ENCODE results near the gene LRRC4B. TPM values are rescaled to one million over a fixed set of nuclear protein-coding genes. Genes with fewer than 3 reads are reported as not detected.
A peak's percentile ranks its signal among the peaks of the same experiment; 100 is the strongest.

LRRC4B gene
- total RNA-seq, 1 donor from 2014 or later = not detected

DNA sequence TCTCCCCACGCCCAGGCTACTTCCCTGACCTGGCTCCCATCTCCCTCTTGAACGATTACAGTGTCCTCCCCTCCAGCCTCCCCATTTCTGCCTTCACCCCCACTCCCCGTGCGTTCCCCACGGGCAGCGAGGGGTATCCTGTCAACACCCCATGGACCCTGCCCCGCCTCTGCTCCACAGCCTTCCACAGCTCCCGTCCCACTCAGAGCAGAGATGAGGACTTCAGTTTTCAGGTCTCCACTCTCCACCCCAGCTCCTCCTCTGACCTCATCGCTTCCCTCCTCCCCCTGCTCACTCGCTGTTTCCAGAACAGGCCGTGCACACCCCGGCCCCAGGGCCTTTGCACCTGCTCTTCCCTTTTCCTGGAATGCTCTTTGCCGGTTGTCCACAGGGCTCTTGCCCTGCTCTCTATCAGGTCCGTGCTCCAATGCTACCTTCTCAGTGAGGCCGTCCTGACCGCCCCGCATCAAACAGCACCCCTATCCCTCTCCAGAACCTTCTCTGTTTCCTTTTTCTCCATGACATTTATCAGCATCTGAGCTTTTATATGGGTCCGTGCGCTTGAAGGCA, 15.0 kb downstream of the LRRC4B start:
- TF ChIP-seq EZH2 (IDR thresholded peaks at IDR 0.05; ENCODE audit: insufficient read depth, low read length) = no peak
- no peak for TF ChIP-seq CTCF (IDR thresholded peaks at IDR 0.05; ENCODE audit: insufficient read depth, low read depth, low read length)
- Mint-ChIP-seq H3K27ac (ENCODE audit: unreplicated experiment) (no peak overlapping the region), H3K4me1 (ENCODE audit: low read depth, unreplicated experiment) (no peaks in the 10 kb centered on the region), H3K9me3 (ENCODE audit: unreplicated experiment) (peaks cover 22% of the 10 kb centered on the region), H3K36me3 (ENCODE audit: low read depth, unreplicated experiment) (no peaks in the 10 kb centered on the region), H3K27me3 (ENCODE audit: low read depth, unreplicated experiment) (no peaks in the 10 kb centered on the region), H3K4me3 (ENCODE audit: unreplicated experiment) (no peak overlapping the region)
- no peaks in the 10 kb centered on the region for H3K36me3 ChIP-seq (ENCODE audit: insufficient read depth, low read length)
- no peaks in the 10 kb centered on the region for H3K9me3 ChIP-seq (ENCODE audit: insufficient read depth, low read depth, low read length)
- H3K4me1 ChIP-seq (ENCODE audit: insufficient read depth, low read length) = peaks cover 3% of the 10 kb centered on the region
- DNase-seq (ENCODE audit: low read depth) (no peak), FAIRE-seq (no peak)
- H3K9ac ChIP-seq (ENCODE audit: low read length) = no peak overlapping the region
- H3K4me3 ChIP-seq (ENCODE audit: insufficient read depth, low read depth, low read length) = no peak overlapping the region
- no peaks in the 10 kb centered on the region for H3K79me2 ChIP-seq (ENCODE audit: insufficient read depth, low read length)
- no peak overlapping the region for H3K4me2 ChIP-seq (ENCODE audit: low read length)
- H2AFZ ChIP-seq (ENCODE audit: low read depth, low read length) = no peak overlapping the region
- H3K27me3 ChIP-seq (ENCODE audit: insufficient read depth, low read length) = peaks cover 3% of the 10 kb centered on the region
- H4K20me1 ChIP-seq (ENCODE audit: insufficient read depth, low read length) = no peaks in the 10 kb centered on the region
- no peak overlapping the region for H3K27ac ChIP-seq (ENCODE audit: low read depth, low read length)

DNA sequence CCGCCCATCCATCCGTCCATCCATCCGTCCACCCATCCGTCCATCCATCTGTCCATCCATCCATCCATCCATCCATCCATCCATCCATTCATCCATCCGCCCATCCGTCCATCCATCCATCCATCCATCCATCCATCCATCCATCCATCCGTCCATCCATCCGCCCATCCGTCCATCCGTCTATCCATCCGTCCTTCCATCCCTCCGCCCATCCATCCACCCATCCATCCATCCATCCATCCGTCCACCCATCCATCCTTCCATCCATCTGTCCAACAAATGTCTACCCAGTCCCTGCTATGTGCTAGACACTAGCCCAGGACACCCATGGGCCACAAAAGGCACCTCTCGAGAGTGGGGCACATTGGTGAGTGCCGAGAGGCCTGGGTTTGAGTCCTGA, 15.7 kb downstream of the LRRC4B start:
- Mint-ChIP-seq H3K4me3 (ENCODE audit: unreplicated experiment) (no peak overlapping the region), H3K27ac (ENCODE audit: unreplicated experiment) (no peak overlapping the region), H3K36me3 (ENCODE audit: low read depth, unreplicated experiment) (no peaks in the 10 kb centered on the region), H3K4me1 (ENCODE audit: low read depth, unreplicated experiment) (no peaks in the 10 kb centered on the region), H3K27me3 (ENCODE audit: low read depth, unreplicated experiment) (no peaks in the 10 kb centered on the region), H3K9me3 (ENCODE audit: unreplicated experiment) (peaks cover 23% of the 10 kb centered on the region)
- Histone ChIP-seq H3K4me1 (ENCODE audit: insufficient read depth, low read length) (peaks cover 3% of the 10 kb centered on the region), H3K4me3 (ENCODE audit: insufficient read depth, low read depth, low read length) (no peak overlapping the region), H3K9me3 (ENCODE audit: insufficient read depth, low read depth, low read length) (no peaks in the 10 kb centered on the region), H3K4me2 (ENCODE audit: low read length) (no peak overlapping the region), H3K9ac (ENCODE audit: low read length) (no peak overlapping the region), H3K36me3 (ENCODE audit: insufficient read depth, low read length) (no peaks in the 10 kb centered on the region), H3K27me3 (ENCODE audit: insufficient read depth, low read length) (peaks cover 3% of the 10 kb centered on the region), H3K79me2 (ENCODE audit: insufficient read depth, low read length) (no peaks in the 10 kb centered on the region), H4K20me1 (ENCODE audit: insufficient read depth, low read length) (no peaks in the 10 kb centered on the region), H2AFZ (ENCODE audit: low read depth, low read length) (no peak overlapping the region), H3K27ac (ENCODE audit: low read depth, low read length) (no peak overlapping the region)
- TF ChIP-seq EZH2 (IDR thresholded peaks at IDR 0.05; ENCODE audit: insufficient read depth, low read length) = no peak
- TF ChIP-seq CTCF (IDR thresholded peaks at IDR 0.05; ENCODE audit: insufficient read depth, low read depth, low read length) = no peak
- no peak for DNase-seq (ENCODE audit: low read depth)
- no peak for FAIRE-seq

DNA sequence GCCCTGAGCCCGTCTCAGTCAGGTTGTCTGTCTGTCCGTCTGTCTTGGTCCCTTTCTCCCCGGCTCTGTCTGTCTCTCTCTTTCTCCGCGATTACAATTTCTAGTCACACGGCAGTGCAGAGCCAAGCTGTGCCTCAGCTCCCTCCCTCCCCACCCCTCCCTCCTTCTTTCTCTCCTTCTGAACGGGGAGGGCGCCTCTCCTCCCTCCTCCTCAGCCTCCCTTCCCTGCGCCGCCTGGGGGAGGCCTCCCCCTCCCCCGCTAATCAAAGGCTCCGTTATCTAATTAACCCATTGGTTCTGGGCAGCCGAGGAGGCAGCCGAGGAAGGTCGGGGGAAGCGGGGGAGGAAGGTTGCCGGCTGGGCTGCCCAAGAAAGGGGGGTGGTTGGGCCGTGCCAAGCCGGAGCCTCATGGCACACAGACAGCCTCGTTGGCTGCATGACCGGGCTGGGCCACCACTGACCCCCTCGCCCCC, 16.5 kb downstream of the LRRC4B start:
- no peak overlapping the region for H3K4me3 ChIP-seq (ENCODE audit: insufficient read depth, low read depth, low read length)
- no peak overlapping the region for H3K27ac Mint-ChIP-seq (ENCODE audit: unreplicated experiment)
- no peaks in the 10 kb centered on the region for H3K4me1 Mint-ChIP-seq (ENCODE audit: low read depth, unreplicated experiment)
- H3K27me3 Mint-ChIP-seq (ENCODE audit: low read depth, unreplicated experiment) = no peaks in the 10 kb centered on the region
- H4K20me1 ChIP-seq (ENCODE audit: insufficient read depth, low read length) = no peaks in the 10 kb centered on the region
- no peak overlapping the region for H3K27ac ChIP-seq (ENCODE audit: low read depth, low read length)
- no peaks in the 10 kb centered on the region for H3K36me3 Mint-ChIP-seq (ENCODE audit: low read depth, unreplicated experiment)
- FAIRE-seq (no peak), DNase-seq (ENCODE audit: low read depth) (no peak)
- peak overlapping the region; percentile 70 for H3K4me2 ChIP-seq (ENCODE audit: low read length)
- H3K4me3 Mint-ChIP-seq (ENCODE audit: unreplicated experiment) = no peak overlapping the region
- no peaks in the 10 kb centered on the region for H3K36me3 ChIP-seq (ENCODE audit: insufficient read depth, low read length)
- H3K27me3 ChIP-seq (ENCODE audit: insufficient read depth, low read length) = peaks cover 3% of the 10 kb centered on the region
- peaks cover 3% of the 10 kb centered on the region for H3K4me1 ChIP-seq (ENCODE audit: insufficient read depth, low read length)
- TF ChIP-seq EZH2 (IDR thresholded peaks at IDR 0.05; ENCODE audit: insufficient read depth, low read length) = peak; percentile 27
- no peak for TF ChIP-seq CTCF (IDR thresholded peaks at IDR 0.05; ENCODE audit: insufficient read depth, low read depth, low read length)
- peaks cover 29% of the 10 kb centered on the region for H3K9me3 Mint-ChIP-seq (ENCODE audit: unreplicated experiment)
- no peaks in the 10 kb centered on the region for H3K79me2 ChIP-seq (ENCODE audit: insufficient read depth, low read length)
- H2AFZ ChIP-seq (ENCODE audit: low read depth, low read length) = no peak overlapping the region
- H3K9ac ChIP-seq (ENCODE audit: low read length) = no peak overlapping the region
- H3K9me3 ChIP-seq (ENCODE audit: insufficient read depth, low read depth, low read length) = no peaks in the 10 kb centered on the region

All from astrocyte (in vitro differentiated cells and primary cell).